Hair follicular keratinocyte (primary cell): ENCODE results near the gene ZDHHC19. TPM values are rescaled to one million over a fixed set of nuclear protein-coding genes. Genes with fewer than 3 reads are reported as not detected.

Experiments
- total RNA-seq: library from RNA; depleted of rRNA; stranded (reverse); fragments of >200 nt; gene quantifications from 2 replicates; pipeline ENCODE4 v1.2.3, GENCODE V29; 2015

ZDHHC19 gene, protein sequence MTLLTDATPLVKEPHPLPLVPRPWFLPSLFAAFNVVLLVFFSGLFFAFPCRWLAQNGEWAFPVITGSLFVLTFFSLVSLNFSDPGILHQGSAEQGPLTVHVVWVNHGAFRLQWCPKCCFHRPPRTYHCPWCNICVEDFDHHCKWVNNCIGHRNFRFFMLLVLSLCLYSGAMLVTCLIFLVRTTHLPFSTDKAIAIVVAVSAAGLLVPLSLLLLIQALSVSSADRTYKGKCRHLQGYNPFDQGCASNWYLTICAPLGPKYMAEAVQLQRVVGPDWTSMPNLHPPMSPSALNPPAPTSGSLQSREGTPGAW
- total RNA-seq = not detected in 2 replicates

DNA sequence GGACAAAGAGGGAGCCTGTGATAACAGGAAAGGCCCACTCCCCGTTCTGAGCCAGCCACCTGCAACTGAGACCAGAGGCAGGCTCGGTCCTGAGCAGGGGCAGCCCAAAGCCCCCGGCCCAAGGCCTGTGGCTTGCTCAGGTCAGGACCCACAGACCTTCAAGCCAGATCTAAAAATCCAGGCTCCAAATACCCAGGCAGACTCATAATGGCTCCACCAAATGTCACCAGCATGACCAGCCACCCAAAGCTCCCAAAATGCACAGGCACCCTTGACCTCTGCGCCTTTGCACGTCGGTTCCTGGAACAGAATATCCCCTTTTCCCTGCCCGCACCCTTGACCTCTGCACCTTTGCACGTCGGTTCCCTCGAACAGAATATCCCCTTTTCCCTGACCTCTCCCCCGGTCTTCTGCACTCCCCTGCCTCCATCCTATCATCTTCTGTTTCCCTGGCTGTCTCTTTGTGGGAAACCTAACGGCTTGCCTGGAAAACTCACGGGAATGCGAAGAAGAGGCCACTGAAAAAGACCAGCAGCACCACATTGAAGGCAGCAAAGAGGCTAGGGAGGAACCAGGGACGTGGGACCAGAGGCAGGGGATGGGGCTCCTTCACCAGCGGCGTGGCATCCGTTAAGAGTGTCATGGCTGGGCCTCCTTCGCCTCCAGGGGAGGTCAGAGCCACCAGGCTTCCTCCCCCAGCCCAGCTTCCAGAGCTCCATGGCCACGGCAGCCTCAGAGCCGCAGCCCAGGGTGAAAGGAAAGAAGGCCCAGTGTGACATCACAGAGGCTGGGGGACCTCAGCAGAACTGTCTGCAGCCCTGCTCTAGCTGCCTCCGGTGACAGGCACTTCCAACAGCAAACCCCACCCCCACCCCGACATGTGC is at the start of gene ZDHHC19:
Gene ZDHHC19, minus strand, starts transcription at position 728 of the 884 bp plus-strand sequence. Its CDS starts 85 bp downstream, at position 643.

DNA sequence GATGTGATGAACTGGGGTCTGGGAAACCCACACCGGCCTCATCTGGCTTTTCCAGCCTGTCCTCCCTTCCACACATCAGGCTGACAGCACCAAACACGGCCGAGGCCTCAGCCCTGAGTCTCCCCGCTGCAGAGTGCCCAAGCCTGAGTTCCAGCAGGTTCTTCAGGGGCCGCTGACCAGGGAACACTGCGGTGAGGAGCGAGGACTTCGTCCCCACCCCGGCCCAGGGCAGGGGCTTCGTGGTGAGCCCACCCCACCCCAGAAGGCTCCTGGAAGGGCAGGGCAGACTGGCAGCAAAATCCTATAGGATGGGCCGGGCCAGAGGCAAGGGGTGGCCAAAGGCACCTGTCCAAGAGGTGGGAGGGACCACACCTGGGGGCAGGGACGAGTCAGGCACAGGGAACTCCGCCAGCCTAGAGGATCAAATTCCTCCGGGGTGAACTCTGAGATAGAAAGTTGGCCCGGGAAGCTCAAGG is 4.9 kb upstream of the ZDHHC19 start, which contains the start of gene SLC51A:
Gene SLC51A, plus strand, starts transcription at position 446 of the 476 bp plus-strand sequence. CDS start 179 bp downstream, outside the sequence.

Other genes with a start within 250 kb of the ZDHHC19 start
- gene TFRC, start 129.3 kb downstream of the ZDHHC19 start, total RNA-seq = 39.5 and 79.1 TPM in 2 replicates
- gene SLC51A, start 5.1 kb upstream of the ZDHHC19 start, total RNA-seq = not detected in 2 replicates
- 52.6 and 67.2 TPM in 2 replicates for gene PCYT1A, start 76.3 kb upstream of the ZDHHC19 start, total RNA-seq
- gene DYNLT2B, start 106.8 kb upstream of the ZDHHC19 start, total RNA-seq = 49.4 and 49.7 TPM in 2 replicates
- 2.3 and 4.7 TPM in 2 replicates for gene TM4SF19, start 127.0 kb upstream of the ZDHHC19 start, total RNA-seq
- 5.4 and 9.2 TPM in 2 replicates for gene UBXN7, start 221.0 kb upstream of the ZDHHC19 start, total RNA-seq